GM12801 (cell line): Measurements from ENCODE around the gene CACNB1.

Experiments
- TF ChIP-seq, protein P1 (sequence below): IDR thresholded peaks from one replicate; pipeline ENCODE4 v1.5.1; 2011; ENCODE audit warnings: control low read depth; ENCODE audit not compliant: insufficient read length; ENCODE audit errors: extremely low read depth

The CACNB1 gene

DNA sequence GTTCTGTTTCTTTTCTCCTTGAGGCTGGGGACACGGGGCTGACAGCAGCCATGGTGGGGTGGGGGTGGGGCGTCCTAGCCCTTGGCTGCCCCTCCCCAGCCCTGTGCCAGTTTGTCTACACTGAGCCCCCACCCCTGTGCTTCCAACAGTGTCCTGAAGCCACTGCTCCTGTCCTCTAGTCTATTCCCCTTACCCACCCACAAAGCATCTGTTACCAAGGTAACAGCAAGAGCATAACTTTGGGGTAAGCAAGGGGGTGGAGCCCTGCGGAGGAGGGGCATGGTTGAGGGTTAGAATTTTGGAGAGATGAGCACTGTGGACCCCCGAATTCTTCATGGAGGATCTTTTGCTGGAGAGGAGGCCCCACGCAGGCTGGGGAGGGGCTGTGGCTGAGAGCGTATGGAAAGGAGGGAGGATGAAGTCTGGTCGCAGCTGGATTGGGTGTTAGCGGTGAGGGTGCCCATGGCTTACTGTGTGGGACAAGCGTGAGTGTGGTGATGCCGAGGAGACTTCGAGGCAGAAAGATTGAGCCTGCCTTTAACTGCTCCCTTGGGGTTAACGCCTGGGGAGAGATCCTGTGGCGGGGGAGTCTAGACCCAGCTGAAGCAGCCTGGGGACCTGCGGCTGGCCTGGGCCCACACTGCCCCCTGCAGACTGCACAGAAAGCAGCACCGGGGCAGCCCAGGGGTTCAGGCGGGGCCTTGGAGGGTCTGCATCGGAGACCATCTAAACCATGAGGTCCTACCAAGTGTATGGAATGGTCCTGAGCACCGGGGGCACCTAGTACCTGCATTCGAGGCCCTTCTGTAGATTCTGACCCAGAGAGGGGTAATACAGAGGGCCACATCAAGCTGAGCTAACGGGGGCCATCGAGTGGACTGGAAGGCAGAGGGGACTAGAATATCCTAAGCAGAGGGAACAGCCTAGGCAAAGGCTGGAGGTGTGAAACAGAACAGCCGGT lies 34.4 kb upstream of the CACNB1 start:
- TF ChIP-seq, protein P1, sequence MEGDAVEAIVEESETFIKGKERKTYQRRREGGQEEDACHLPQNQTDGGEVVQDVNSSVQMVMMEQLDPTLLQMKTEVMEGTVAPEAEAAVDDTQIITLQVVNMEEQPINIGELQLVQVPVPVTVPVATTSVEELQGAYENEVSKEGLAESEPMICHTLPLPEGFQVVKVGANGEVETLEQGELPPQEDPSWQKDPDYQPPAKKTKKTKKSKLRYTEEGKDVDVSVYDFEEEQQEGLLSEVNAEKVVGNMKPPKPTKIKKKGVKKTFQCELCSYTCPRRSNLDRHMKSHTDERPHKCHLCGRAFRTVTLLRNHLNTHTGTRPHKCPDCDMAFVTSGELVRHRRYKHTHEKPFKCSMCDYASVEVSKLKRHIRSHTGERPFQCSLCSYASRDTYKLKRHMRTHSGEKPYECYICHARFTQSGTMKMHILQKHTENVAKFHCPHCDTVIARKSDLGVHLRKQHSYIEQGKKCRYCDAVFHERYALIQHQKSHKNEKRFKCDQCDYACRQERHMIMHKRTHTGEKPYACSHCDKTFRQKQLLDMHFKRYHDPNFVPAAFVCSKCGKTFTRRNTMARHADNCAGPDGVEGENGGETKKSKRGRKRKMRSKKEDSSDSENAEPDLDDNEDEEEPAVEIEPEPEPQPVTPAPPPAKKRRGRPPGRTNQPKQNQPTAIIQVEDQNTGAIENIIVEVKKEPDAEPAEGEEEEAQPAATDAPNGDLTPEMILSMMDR, result no peak

DNA sequence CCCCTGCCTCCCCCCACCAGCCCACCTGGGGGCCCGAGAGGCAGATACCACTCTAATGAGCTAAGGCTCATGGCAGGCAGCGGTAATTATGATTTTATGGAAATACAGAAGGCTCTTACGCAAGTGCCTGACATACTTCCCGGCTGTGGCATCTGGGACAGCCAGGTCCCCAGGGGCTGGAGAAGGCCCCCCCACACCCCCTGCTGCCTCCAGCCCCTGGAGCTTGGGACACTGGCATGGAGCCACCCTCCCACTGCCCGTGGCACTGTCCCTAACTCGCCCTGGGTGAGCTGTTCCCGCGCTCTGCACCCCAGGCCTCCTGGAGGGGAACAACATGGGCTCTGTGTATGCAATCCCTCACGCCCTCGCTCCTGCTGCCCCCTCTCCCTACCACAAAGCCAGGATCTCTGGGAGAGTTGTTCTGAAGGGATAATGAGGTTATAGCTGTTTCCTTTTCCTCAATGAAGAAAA lies 33.7 kb upstream of the CACNB1 start:
- TF ChIP-seq, protein P1, result no peak

DNA sequence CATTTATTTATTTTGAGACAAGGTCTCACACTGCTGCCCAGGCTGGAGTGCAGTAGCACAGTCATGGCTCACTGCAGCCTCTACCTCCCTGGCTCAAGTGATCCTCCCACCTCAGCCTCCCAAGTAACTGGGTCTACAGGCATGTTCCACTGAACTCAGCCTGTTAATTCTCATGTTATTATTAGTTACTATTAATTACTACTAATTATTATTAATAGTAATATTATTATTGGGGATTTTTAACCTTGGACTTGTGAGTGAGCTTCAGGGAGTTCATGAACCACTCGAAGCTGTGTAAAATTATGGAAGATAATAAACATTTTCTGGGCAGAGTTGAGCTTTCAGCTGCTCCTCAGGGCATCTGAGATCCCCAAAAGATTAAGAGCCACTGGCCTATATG lies 32.9 kb upstream of the CACNB1 start:
- TF ChIP-seq, protein P1, result no peak

DNA sequence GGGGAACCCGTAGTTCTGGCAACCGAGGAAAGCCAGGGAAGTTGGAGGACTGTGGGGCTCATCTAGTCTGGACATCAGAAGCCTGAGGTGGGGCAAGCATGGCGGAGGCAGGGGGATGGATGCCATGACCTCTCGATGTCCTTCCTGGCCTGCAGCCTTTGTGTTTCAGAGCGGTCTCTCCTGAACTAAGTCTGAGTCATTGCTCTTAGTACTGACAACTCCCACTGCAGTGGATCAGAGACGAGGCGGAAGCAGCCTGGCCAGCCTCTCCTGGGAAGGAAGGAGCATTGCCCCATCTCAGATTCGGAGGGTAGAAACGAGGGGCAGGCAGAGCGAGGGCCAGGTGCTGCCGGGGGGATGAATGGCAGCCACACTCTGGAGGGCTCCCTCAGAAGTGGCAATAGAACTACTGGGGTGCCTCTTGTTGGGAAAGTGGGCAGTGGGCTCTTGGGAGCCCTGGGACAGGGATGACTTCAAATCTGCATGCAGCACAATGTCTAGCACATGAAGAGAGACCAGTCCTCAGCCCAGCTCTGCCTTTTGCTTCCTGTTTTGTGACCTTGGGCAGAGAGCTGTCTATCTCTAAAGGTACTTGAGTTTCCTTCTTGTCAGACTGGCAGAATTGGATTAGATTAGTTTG lies 31.9 kb upstream of the CACNB1 start:
- TF ChIP-seq, protein P1, result no peak

DNA sequence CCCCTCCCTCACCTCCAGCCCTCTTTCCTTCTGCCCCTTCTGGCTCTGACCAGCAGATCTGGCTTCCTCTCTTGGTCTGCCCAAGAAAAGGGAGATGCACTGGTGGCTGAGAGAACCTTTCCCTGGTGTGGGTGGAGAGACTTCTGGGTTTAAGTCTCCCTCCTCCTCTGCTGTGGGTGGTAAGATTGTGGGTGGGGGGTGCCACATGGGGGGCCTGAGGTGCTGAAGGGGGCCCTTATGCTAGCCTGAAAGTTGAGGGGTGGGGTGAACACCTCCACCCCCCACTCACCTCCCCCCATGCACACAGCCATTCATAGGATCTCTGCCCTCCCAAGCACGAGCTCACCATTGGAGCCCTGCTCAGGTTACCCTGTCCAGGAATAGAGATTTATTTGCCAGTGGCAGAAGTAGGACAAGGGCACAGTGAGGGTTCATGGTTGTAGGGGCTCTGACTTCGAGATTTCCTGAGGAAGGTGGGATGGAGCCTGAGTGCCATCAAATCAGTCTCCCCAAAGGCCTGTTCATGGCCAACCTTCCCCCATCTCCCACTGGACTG lies 30.0 kb upstream of the CACNB1 start:
- TF ChIP-seq, protein P1, result no peak

DNA sequence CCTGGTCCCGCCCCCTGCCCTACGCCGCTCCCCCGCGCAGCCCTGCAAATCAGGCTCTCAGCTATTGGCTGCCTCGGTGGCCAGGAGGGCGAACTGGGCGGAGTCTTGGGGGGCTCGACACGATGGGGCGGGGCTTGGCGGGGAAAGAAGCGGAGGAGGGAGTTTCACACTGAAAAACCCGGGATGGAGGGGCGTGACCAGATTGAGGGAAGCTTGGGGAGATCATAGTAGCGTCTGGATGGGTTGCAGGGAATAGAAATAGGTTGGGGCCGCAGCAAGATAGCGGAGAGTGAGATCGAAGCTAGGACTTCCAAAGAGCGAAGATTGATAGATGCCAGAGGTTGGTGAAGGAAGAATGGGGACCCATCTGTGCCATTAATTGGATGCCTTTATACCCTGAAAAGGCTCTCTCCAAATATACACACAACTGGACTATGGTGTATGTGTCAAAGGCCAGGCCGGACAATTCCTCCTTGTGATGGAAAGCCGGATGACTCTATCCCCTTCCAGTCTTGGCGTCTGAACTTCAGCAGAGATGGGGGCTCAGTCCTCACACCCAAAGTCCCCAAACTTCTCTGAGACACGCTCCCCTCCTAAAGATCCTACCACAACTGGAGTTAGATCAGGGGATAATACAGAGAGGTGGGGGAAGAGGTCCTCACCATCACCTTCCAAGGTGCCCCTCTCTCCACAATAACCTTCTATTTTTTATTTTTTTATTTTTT lies 28.7 kb upstream of the CACNB1 start:
- TF ChIP-seq, protein P1, result no peak

DNA sequence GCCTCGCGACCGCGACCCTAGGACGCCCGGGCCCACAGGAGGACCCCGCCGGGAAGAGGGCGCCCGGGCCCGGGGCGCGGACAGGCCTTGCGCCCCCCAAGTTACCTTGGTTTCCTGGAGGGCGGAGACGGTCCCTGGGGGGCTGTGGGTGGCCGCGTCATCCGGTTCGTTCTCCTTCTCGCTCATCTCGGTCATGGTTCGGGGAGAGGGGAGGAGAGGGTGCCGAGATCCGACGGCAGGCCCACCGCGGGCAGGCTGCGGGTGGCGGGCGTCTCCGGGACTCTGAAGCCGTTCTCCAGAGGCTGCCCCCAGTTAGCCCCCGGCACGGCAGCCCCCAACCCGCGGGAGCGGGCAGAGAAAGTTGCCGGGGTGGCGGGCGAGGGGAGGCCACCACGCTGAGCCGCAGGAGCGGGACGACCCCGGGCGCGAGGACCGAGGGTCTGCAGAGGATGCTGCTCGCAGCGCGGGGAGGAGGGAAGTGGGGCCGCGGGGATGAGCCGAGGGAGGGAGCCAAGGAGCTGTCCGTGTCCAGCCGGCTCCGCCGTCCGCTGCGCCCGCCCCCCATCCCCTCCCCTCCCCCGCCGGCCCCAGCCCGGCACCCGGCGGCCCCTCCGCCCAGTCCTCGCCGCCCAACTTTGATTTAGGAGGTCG lies 28.0 kb upstream of the CACNB1 start, which contains the start of gene STAC2:
STAC2 (minus strand) TSS at position 638 of the 651 bp plus-strand sequence; CDS start at position 195, 443 bp downstream.
- TF ChIP-seq, protein P1, result no peak
